Heart left ventricle (tissue), 16 donors: Measurements from ENCODE around the gene MEIOB. TPM values are rescaled to one million over a fixed set of nuclear protein-coding genes. Genes with fewer than 3 reads are reported as not detected.

Experiments
- ATAC-seq, 4 donors: fragments of 200-7000 bp; cut with Tn5 transposase; one replicate each; pipeline ENCODE4 v1.9.1; 2020 to 2022; ENCODE audit warnings: moderate library complexity in 4 of 4, mild to moderate bottlenecking in 3 of 4, moderate number of reproducible peaks in 1 of 4
- DNase-seq, 5 donors: peaks; one replicate each; pipeline ENCODE4 v3.0.0-alpha.2; 2020
- H3K27ac ChIP-seq, 12 donors: fragments of 200-600 bp; sonication (generic) in 4 of 12; one replicate each; pipeline versions ENCODE4 v1.5.0 to v1.8.0; 2016 to 2022; ENCODE audit warnings: mild to moderate bottlenecking in 2 of 12
- H3K27me3 ChIP-seq, 9 donors: fragments of 200-600 bp; sonication (generic) in 2 of 9; one replicate each; pipeline versions ENCODE4 v1.5.1 to v1.8.0; 2016 to 2022; ENCODE audit warnings: mild to moderate bottlenecking in 3 of 9
- H3K36me3 ChIP-seq, 9 donors: fragments of 200-600 bp; sonication (generic) in 2 of 9; one replicate each; pipeline versions ENCODE4 v1.5.0 to v1.8.0; 2018 to 2022; ENCODE audit warnings: mild to moderate bottlenecking in 2 of 9
- H3K4me1 ChIP-seq, 12 donors: fragments of 200-600 bp; sonication (generic) in 4 of 12; one replicate each; pipeline versions ENCODE4 v1.5.0 to v1.8.0; 2016 to 2022; ENCODE audit warnings: mild to moderate bottlenecking in 3 of 12
- H3K4me3 ChIP-seq, 12 donors: fragments of 200-600 bp; sonication (generic) in 4 of 12; one replicate each; pipeline versions ENCODE4 v1.5.0 to v1.8.0; 2017 to 2022; ENCODE audit warnings: mild to moderate bottlenecking in 9 of 12, moderate library complexity in 4 of 12
- H3K9me3 ChIP-seq, 12 donors: fragments of 200-600 bp; sonication (generic) in 4 of 12; one replicate each; pipeline versions ENCODE4 v1.5.0 to v1.8.0; 2016 to 2022; ENCODE audit warnings: mild to moderate bottlenecking in 1 of 12
- CTCF ChIP-seq, 12 donors: fragments of 200-600 bp; sonication (generic) in 4 of 12; IDR thresholded peaks; one replicate each; pipeline versions ENCODE4 v1.5.0 to v1.8.0; 2018 to 2022; ENCODE audit warnings: antibody characterized with exemption in 12 of 12, mild to moderate bottlenecking in 5 of 12
- POLR2A ChIP-seq, 2 donors: fragments of 450-650 bp; IDR thresholded peaks; one replicate each; pipeline ENCODE4 v1.6.1; 2017; ENCODE audit warnings: antibody characterized with exemption in 2 of 2, mild to moderate bottlenecking in 2 of 2, moderate library complexity in 2 of 2
- WGBS, 4 donors: extraction: QIAGEN DNeasy Blood & Tissue Kit in 2 of 4; methylation state at CpG; one replicate each; pipeline versions ENCODE4 v1.1.5 to v1.1.7; 2013 to 2018; 5-methylcytosine and 5-hydroxymethylcytosine counted together
- intact Hi-C, 10 donors: fragments of 100-400 bp; cut with DNase I; formaldehyde crosslinking; loops; one replicate each; pipeline versions ENCODE4 v1.11.1 to v1.14.2; 2022
- polyA plus RNA-seq, 2 donors: library from polyadenylated mRNA; stranded (reverse); fragments of 200-250 nt; gene quantifications; one replicate each; pipeline ENCODE4 v1.2.3, GENCODE V29; 2013
- total RNA-seq, 9 donors: library from RNA; depleted of rRNA in 2 of 9; stranded (reverse); fragments of >200 nt in 2 of 9; fragmentation: NEBNext Ultra II Directional in 3 of 9; extraction: Animal tissue kit (Norgen Biotek cat#: 25700) in 3 of 9; gene quantifications; one replicate each; pipeline versions ENCODE4 v1.1.0 to v1.2.4, GENCODE V29; 2016 to 2023
- donor health status: ischemic (EF 13 %, LVEDD 7.1; RV severe dilation, severe dysfunction).
- donor health status: healthy with polysubstance abuse.
- donor health status: DM: no; HTN: yes; CAD: no.
- donor health status: DM: no; HTN: no; CAD: no.
- donor health status: ischemic (EF 25% LVEDD 6.9; RV normal size, moderate dysfunction).
- donor health status: ischemic (EF 25% LVEDD 5.7; RV mildly dilated, moderate dysfunction).
- donor health status: healthy.
- donor health status: DM: yes; HTN: yes; CAD: no.
- donor health status: ischemic (EF 35%, LVEDD 5.7; RV mildly dilated, moderate dysfunction).
- donor health status: nonischemic (EF 11% LVEDD 7.7; RV severe dilation, severe dysfunction).
- donor health status: DM: yes; HTN: yes; CAD: no.
- donor health status: PGD.
- donor health status: ischemic (EF 29% LVEDD 5.4; RV normal size, mild dysfunction).
- donor health status: nonischemic (EF 23%, LVEDD 6.1; RV moderate dilation, normal function).

Gene MEIOB
- total and polyA plus RNA-seq, 11 donors = not detected

- ATAC-seq = no peak
- no peaks in the 10 kb centered on the region for H3K9me3 ChIP-seq
- H3K36me3 ChIP-seq = no peaks in the 10 kb centered on the region
- WGBS, 4 donors = 75 to 80% (median 79%) methylated on average over 4 to 5 of the region's 5 CpGs
- H3K4me1 ChIP-seq = no peaks in the 10 kb centered on the region
- peaks cover 0 to 44% (median 18%) of the 10 kb centered on the region in 9 donors for H3K27me3 ChIP-seq
- no peak overlapping the region for H3K27ac ChIP-seq
- DNase-seq = no peak
- intact Hi-C loops = no loop called here
- no peak overlapping the region for H3K4me3 ChIP-seq
- TF ChIP-seq CTCF (IDR thresholded peaks at IDR 0.05) = no peak
- TF ChIP-seq POLR2A (IDR thresholded peaks at IDR 0.05) = no peak
These were observed 34.8 kb upstream of the MEIOB start for GRCh38 chr16:1906846-1907165.

GRCh38 chr16:1906055-1906845 is 34.3 kb upstream of the MEIOB start:
- Histone ChIP-seq H3K36me3 (no peaks in the 10 kb centered on the region), H3K9me3 (no peaks in the 10 kb centered on the region), H3K4me3 (no peak overlapping the region), H3K4me1 (no peaks in the 10 kb centered on the region), H3K27me3 (peaks cover 0 to 44% (median 18%) of the 10 kb centered on the region in 9 donors), H3K27ac (no peak overlapping the region)
- intact Hi-C loops = no loop called here
- TF ChIP-seq CTCF (IDR thresholded peaks at IDR 0.05) (no peak), POLR2A (IDR thresholded peaks at IDR 0.05) (no peak)
- DNase-seq (no peak), ATAC-seq (no peak)
- WGBS, 4 donors = 49 to 62% (median 54%) methylated on average over 23 to 31 of the region's 31 CpGs

GRCh38 chr16:1903845-1904840 is 32.2 kb upstream of the MEIOB start:
- Histone ChIP-seq H3K36me3 (no peaks in the 10 kb centered on the region), H3K4me1 (no peaks in the 10 kb centered on the region), H3K27ac (no peak overlapping the region), H3K27me3 (peaks cover 0 to 44% (median 18%) of the 10 kb centered on the region in 9 donors), H3K4me3 (no peak overlapping the region), H3K9me3 (no peaks in the 10 kb centered on the region)
- TF ChIP-seq CTCF (IDR thresholded peaks at IDR 0.05) (no peak), POLR2A (IDR thresholded peaks at IDR 0.05) (no peak)
- intact Hi-C loops = loop anchor here in 1 of 10 donors (5.0 kb wide), 1 partner anchor 37 kb away; no protein-coding TSS in a partner anchor
- WGBS, 4 donors = 57 to 71% (median 61%) methylated on average over 13 to 22 of the region's 22 CpGs
- ATAC-seq (peak in 1 of 4 donors; percentile 26), DNase-seq (no peak)

- H3K36me3 ChIP-seq = no peaks in the 10 kb centered on the region
- H3K9me3 ChIP-seq = no peaks in the 10 kb centered on the region
- DNase-seq = no peak
- 38 to 53% (median 43%) methylated on average over 11 to 13 of the region's 13 CpGs for WGBS, 4 donors
- no peak overlapping the region for H3K27ac ChIP-seq
- no peak for ATAC-seq
- no peak overlapping the region for H3K4me3 ChIP-seq
- TF ChIP-seq CTCF (IDR thresholded peaks at IDR 0.05) = no peak
- TF ChIP-seq POLR2A (IDR thresholded peaks at IDR 0.05) = no peak
- H3K27me3 ChIP-seq = peaks cover 0 to 36% (median 21%) of the 10 kb centered on the region in 9 donors
- H3K4me1 ChIP-seq = no peaks in the 10 kb centered on the region
- intact Hi-C loops = loop anchor here in 1 of 10 donors (5.0 kb wide), 1 partner anchor 36 kb away; no protein-coding TSS in a partner anchor
These were observed 31.2 kb upstream of the MEIOB start for GRCh38 chr16:1903220-1903574.
